Measurements from ENCODE around the gene OR5AN1. TPM values are rescaled to one million over a fixed set of nuclear protein-coding genes. Genes with fewer than 3 reads are reported as not detected.

The OR5AN1 gene
- total and polyA plus RNA-seq, 4 experiments from 2014 or later: not detected

GRCh38 chr11:59401262-59401552 lies 42.5 kb downstream of the OR5AN1 start:
- no peak overlapping the region for H3K27ac ChIP-seq (ENCODE audit: low read depth, low read length)
- peaks cover 0 to 1% of the 10 kb centered on the region in 2 donors for H3K36me3 Mint-ChIP-seq
- intact Hi-C loops (cut with micrococcal nuclease): no loop called here
- no peaks in the 10 kb centered on the region for H3K36me3 ChIP-seq (ENCODE audit: insufficient read depth, low read length)
- H3K27me3 ChIP-seq (ENCODE audit: insufficient read depth, low read length): no peaks in the 10 kb centered on the region
- H3K4me3 ChIP-seq (ENCODE audit: low read length in 2 of 2): no peak overlapping the region
- H3K27me3 Mint-ChIP-seq: peaks cover 3% of the 10 kb centered on the region in 2 donors
- H3K9me3 Mint-ChIP-seq: peaks cover 0 to 26% (median 15%) of the 10 kb centered on the region in 8 donors
- H3K4me1 ChIP-seq (ENCODE audit: insufficient read depth, low read length): no peaks in the 10 kb centered on the region
- no peak for DNase-seq
- H3K27ac Mint-ChIP-seq: no peak overlapping the region
- H3K4me3 Mint-ChIP-seq: no peak overlapping the region
- H3K9me3 ChIP-seq (ENCODE audit: control insufficient read depth in 1 of 2, low read length in 2 of 2): no peaks in the 10 kb centered on the region
- CTCF ChIA-PET (ENCODE audit: partially characterized antibody): no interaction called here
- POLR2A ChIA-PET (ENCODE audit: partially characterized antibody): no interaction called here
- no peaks in the 10 kb centered on the region for H3K4me1 Mint-ChIP-seq

- CTCF ChIA-PET (ENCODE audit: partially characterized antibody): no interaction called here
- no peaks in the 10 kb centered on the region for H3K4me1 ChIP-seq (ENCODE audit: insufficient read depth, low read length)
- H3K9me3 Mint-ChIP-seq: peaks cover 0 to 26% (median 20%) of the 10 kb centered on the region in 8 donors
Observed at GRCh38 chr11:59403546-59403945, 44.9 kb downstream of the OR5AN1 start.

GRCh38 chr11:59413646-59414045 lies 55.0 kb downstream of the OR5AN1 start:
- intact Hi-C loops (cut with micrococcal nuclease): no loop called here
- H3K9me3 Mint-ChIP-seq: peaks cover 2 to 27% (median 17%) of the 10 kb centered on the region in 8 donors
- H3K27me3 ChIP-seq (ENCODE audit: insufficient read depth, low read length): no peaks in the 10 kb centered on the region
- no peak for DNase-seq
- no peaks in the 10 kb centered on the region for H3K36me3 Mint-ChIP-seq
- no peak overlapping the region for H3K27ac ChIP-seq (ENCODE audit: low read depth, low read length)
- no peaks in the 10 kb centered on the region for H3K9me3 ChIP-seq (ENCODE audit: control insufficient read depth in 1 of 2, low read length in 2 of 2)
- H3K27me3 Mint-ChIP-seq: peaks cover 17 to 30% of the 10 kb centered on the region in 2 donors
- ChIA-PET CTCF (ENCODE audit: partially characterized antibody) (no interaction called here), POLR2A (ENCODE audit: partially characterized antibody) (no interaction called here)
- H3K4me1 Mint-ChIP-seq: peaks cover 0 to 4% (median 0%) of the 10 kb centered on the region in 4 donors
- no peaks in the 10 kb centered on the region for H3K4me1 ChIP-seq (ENCODE audit: insufficient read depth, low read length)
- H3K4me3 ChIP-seq (ENCODE audit: low read length in 2 of 2): no peak overlapping the region
- no peaks in the 10 kb centered on the region for H3K36me3 ChIP-seq (ENCODE audit: insufficient read depth, low read length)
- no peak overlapping the region for H3K27ac Mint-ChIP-seq
- no peak overlapping the region for H3K4me3 Mint-ChIP-seq

More at GRCh38 chr11:59403546-59403945, 44.9 kb downstream of the OR5AN1 start:
- no peaks in the 10 kb centered on the region for H3K27me3 ChIP-seq (ENCODE audit: insufficient read depth, low read length)
- intact Hi-C loops (cut with micrococcal nuclease): no loop called here
- POLR2A ChIA-PET (ENCODE audit: partially characterized antibody): no interaction called here
- H3K4me3 ChIP-seq (ENCODE audit: low read length in 2 of 2): no peak overlapping the region
- no peaks in the 10 kb centered on the region for H3K4me1 Mint-ChIP-seq
- H3K36me3 ChIP-seq (ENCODE audit: insufficient read depth, low read length): no peaks in the 10 kb centered on the region
- DNase-seq: no peak
- no peak overlapping the region for H3K27ac Mint-ChIP-seq
- no peak overlapping the region for H3K4me3 Mint-ChIP-seq
- H3K27ac ChIP-seq (ENCODE audit: low read depth, low read length): no peak overlapping the region
- peaks cover 0 to 1% of the 10 kb centered on the region in 2 donors for H3K36me3 Mint-ChIP-seq
- no peaks in the 10 kb centered on the region for H3K9me3 ChIP-seq (ENCODE audit: control insufficient read depth in 1 of 2, low read length in 2 of 2)
- peaks cover 3% of the 10 kb centered on the region in 2 donors for H3K27me3 Mint-ChIP-seq

GRCh38 chr11:59415111-59415510 lies 56.4 kb downstream of the OR5AN1 start:
- Mint-ChIP-seq H3K4me1 (peaks cover 0 to 4% (median 0%) of the 10 kb centered on the region in 4 donors), H3K27ac (no peak overlapping the region), H3K9me3 (peaks cover 0 to 15% (median 9%) of the 10 kb centered on the region in 8 donors), H3K27me3 (peaks cover 17 to 30% of the 10 kb centered on the region in 2 donors), H3K4me3 (no peak overlapping the region), H3K36me3 (no peaks in the 10 kb centered on the region)
- H3K4me3 ChIP-seq (ENCODE audit: low read length in 2 of 2): no peak overlapping the region
- no peaks in the 10 kb centered on the region for H3K27me3 ChIP-seq (ENCODE audit: insufficient read depth, low read length)
- intact Hi-C loops (cut with micrococcal nuclease): loop anchor here (5.0 kb wide), 1 partner anchor 123 kb away; no protein-coding TSS in a partner anchor
- DNase-seq: no peak
- H3K9me3 ChIP-seq (ENCODE audit: control insufficient read depth in 1 of 2, low read length in 2 of 2): no peaks in the 10 kb centered on the region
- H3K27ac ChIP-seq (ENCODE audit: low read depth, low read length): no peak overlapping the region
- H3K4me1 ChIP-seq (ENCODE audit: insufficient read depth, low read length): no peaks in the 10 kb centered on the region
- ChIA-PET CTCF (ENCODE audit: partially characterized antibody) (interaction anchor here (1.9 kb wide), 1 partner anchor 15 kb away, joined by 5 read pairs; no protein-coding TSS in a partner anchor), POLR2A (ENCODE audit: partially characterized antibody) (no interaction called here)
- no peaks in the 10 kb centered on the region for H3K36me3 ChIP-seq (ENCODE audit: insufficient read depth, low read length)

GRCh38 chr11:59416613-59417012 lies 57.9 kb downstream of the OR5AN1 start:
- H3K27ac ChIP-seq (ENCODE audit: low read depth, low read length): no peak overlapping the region
- no peaks in the 10 kb centered on the region for H3K9me3 ChIP-seq (ENCODE audit: control insufficient read depth in 1 of 2, low read length in 2 of 2)
- Mint-ChIP-seq H3K4me1 (peaks cover 0 to 4% (median 0%) of the 10 kb centered on the region in 4 donors), H3K36me3 (no peaks in the 10 kb centered on the region), H3K27me3 (peaks cover 17 to 32% of the 10 kb centered on the region in 2 donors), H3K27ac (no peak overlapping the region), H3K4me3 (no peak overlapping the region), H3K9me3 (peaks cover 0 to 4% (median 2%) of the 10 kb centered on the region in 8 donors)
- H3K36me3 ChIP-seq (ENCODE audit: insufficient read depth, low read length): no peaks in the 10 kb centered on the region
- no peaks in the 10 kb centered on the region for H3K4me1 ChIP-seq (ENCODE audit: insufficient read depth, low read length)
- CTCF ChIA-PET (ENCODE audit: partially characterized antibody): interaction anchor here (1.9 kb wide), 1 partner anchor 13 kb away, joined by 5 read pairs; no protein-coding TSS in a partner anchor
- no peak for DNase-seq
- POLR2A ChIA-PET (ENCODE audit: partially characterized antibody): no interaction called here
- no peak overlapping the region for H3K4me3 ChIP-seq (ENCODE audit: low read length in 2 of 2)
- intact Hi-C loops (cut with micrococcal nuclease): loop anchor here (5.0 kb wide), 1 partner anchor 124 kb away; no protein-coding TSS in a partner anchor
- H3K27me3 ChIP-seq (ENCODE audit: insufficient read depth, low read length): no peaks in the 10 kb centered on the region

GRCh38 chr11:59417023-59417422 lies 58.3 kb downstream of the OR5AN1 start:
- no peak for DNase-seq
- CTCF ChIA-PET (ENCODE audit: partially characterized antibody): interaction anchor here (1.1 kb wide), 1 partner anchor 246 kb away, joined by 3 read pairs; the partner anchor contains the start of gene DTX4
- no peak overlapping the region for H3K4me3 ChIP-seq (ENCODE audit: low read length in 2 of 2)

GRCh38 chr11:59418156-59418555 lies 59.5 kb downstream of the OR5AN1 start:
- intact Hi-C loops (cut with micrococcal nuclease): loop anchor here (5.0 kb wide), 1 partner anchor 126 kb away; no protein-coding TSS in a partner anchor
- Histone ChIP-seq H3K27me3 (ENCODE audit: insufficient read depth, low read length) (no peaks in the 10 kb centered on the region), H3K9me3 (ENCODE audit: control insufficient read depth in 1 of 2, low read length in 2 of 2) (no peaks in the 10 kb centered on the region), H3K4me3 (ENCODE audit: low read length in 2 of 2) (no peak overlapping the region), H3K4me1 (ENCODE audit: insufficient read depth, low read length) (no peaks in the 10 kb centered on the region), H3K36me3 (ENCODE audit: insufficient read depth, low read length) (no peaks in the 10 kb centered on the region), H3K27ac (ENCODE audit: low read depth, low read length) (no peak overlapping the region)
- ChIA-PET POLR2A (ENCODE audit: partially characterized antibody) (no interaction called here), CTCF (ENCODE audit: partially characterized antibody) (interaction anchor here (1.1 to 1.6 kb wide), 2 partner anchors 11 to 247 kb away, joined by 3 to 6 read pairs; partner anchors contain the start of gene DTX4)
- Mint-ChIP-seq H3K4me1 (peaks cover 0 to 4% (median 0%) of the 10 kb centered on the region in 4 donors), H3K4me3 (no peak overlapping the region), H3K27ac (no peak overlapping the region), H3K36me3 (no peaks in the 10 kb centered on the region), H3K27me3 (peaks cover 17 to 29% of the 10 kb centered on the region in 2 donors), H3K9me3 (peaks cover 0 to under 1% (median 0%) of the 10 kb centered on the region in 8 donors)
- DNase-seq: no peak

More at GRCh38 chr11:59417023-59417422, 58.3 kb downstream of the OR5AN1 start:
- intact Hi-C loops (cut with micrococcal nuclease): loop anchor here (5.0 kb wide), 1 partner anchor 125 kb away; no protein-coding TSS in a partner anchor
- Mint-ChIP-seq H3K27me3 (peaks cover 17 to 32% of the 10 kb centered on the region in 2 donors), H3K27ac (peak overlapping the region in 1 of 7 donors; percentile 12), H3K9me3 (peaks cover 0 to 4% (median 1%) of the 10 kb centered on the region in 8 donors), H3K36me3 (no peaks in the 10 kb centered on the region), H3K4me3 (no peak overlapping the region), H3K4me1 (peaks cover 0 to 4% (median 0%) of the 10 kb centered on the region in 4 donors)
- Histone ChIP-seq H3K4me1 (ENCODE audit: insufficient read depth, low read length) (no peaks in the 10 kb centered on the region), H3K27ac (ENCODE audit: low read depth, low read length) (no peak overlapping the region), H3K36me3 (ENCODE audit: insufficient read depth, low read length) (no peaks in the 10 kb centered on the region), H3K9me3 (ENCODE audit: control insufficient read depth in 1 of 2, low read length in 2 of 2) (no peaks in the 10 kb centered on the region), H3K27me3 (ENCODE audit: insufficient read depth, low read length) (no peaks in the 10 kb centered on the region)
- POLR2A ChIA-PET (ENCODE audit: partially characterized antibody): no interaction called here
